ENCODE measurements around the gene USP30.

The USP30 gene

GRCh38 chr12:109125791-109126190 is 73.4 kb downstream of the USP30 start:
- DNase-seq (ENCODE audit: low read depth in 1 of 2, low spot score in 1 of 2) = no peak

GRCh38 chr12:109126784-109127183 is 74.4 kb downstream of the USP30 start:
- DNase-seq (ENCODE audit: low read depth in 1 of 2, low spot score in 1 of 2) = no peak

GRCh38 chr12:109127533-109128242 is 75.3 kb downstream of the USP30 start:
- DNase-seq (ENCODE audit: low read depth in 1 of 2, low spot score in 1 of 2) = no peak

GRCh38 chr12:109130297-109131153 is 78.1 kb downstream of the USP30 start:
- DNase-seq (ENCODE audit: low read depth in 1 of 2, low spot score in 1 of 2) = no peak

GRCh38 chr12:109131154-109132050 is 79.0 kb downstream of the USP30 start:
- no peak for DNase-seq (ENCODE audit: low read depth in 1 of 2, low spot score in 1 of 2)

- no peak for DNase-seq (ENCODE audit: low read depth in 1 of 2, low spot score in 1 of 2)
These were observed 82.0 kb downstream of the USP30 start for GRCh38 chr12:109134186-109134917.

GRCh38 chr12:109137055-109137454 is 84.7 kb downstream of the USP30 start:
- no peak for DNase-seq (ENCODE audit: low read depth in 1 of 2, low spot score in 1 of 2)

All from stimulated activated CD4-positive, alpha-beta T cell treated with anti-CD3 and anti-CD28 coated beads, Interleukin-15, amount 100 ng/mL, for 1 hour (primary cell).